HG03439 (cell line): Measurements from ENCODE around the gene RARA.

ENCODE experiments used
- ATAC-seq: cut with Tn5 transposase; IDR thresholded peaks from one replicate; pipeline ENCODE4 v1.9.1; 2021; ENCODE audit warnings: mild to moderate bottlenecking, moderate library complexity; ENCODE audit not compliant: unreplicated experiment

Gene RARA

DNA sequence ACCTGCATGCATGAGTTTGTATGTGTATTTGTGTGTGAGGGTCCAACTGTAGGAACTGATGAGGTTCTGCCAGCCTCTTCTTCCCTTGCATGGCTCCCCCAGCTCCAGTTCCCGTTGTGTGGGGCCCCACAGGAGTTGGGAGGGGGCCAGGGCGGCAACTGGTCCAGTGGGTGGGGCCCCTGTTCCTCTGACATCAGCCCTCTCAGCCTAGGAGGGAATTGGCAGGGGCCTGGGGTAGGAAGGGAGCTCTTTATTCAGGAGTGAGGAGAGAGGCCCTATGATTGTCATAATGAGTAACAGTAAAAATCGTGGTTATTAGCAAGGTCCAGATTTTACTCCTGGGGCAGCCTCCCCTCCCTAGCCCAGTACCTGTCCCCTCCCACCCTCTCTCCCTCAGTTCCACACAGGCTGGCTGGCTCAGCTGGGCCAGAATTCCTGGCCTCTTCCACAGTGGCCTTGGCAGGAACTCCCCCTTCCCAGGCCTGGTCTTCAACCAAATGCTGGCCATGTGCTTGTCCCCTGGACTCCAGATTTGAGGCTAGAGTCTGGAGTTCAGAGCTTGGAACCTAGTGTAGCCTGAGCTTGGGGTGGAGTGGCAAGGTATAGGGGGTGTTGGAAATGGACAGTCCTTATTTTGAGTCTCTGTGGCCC, 18.9 kb downstream of the RARA start:
- ATAC-seq: no peak

DNA sequence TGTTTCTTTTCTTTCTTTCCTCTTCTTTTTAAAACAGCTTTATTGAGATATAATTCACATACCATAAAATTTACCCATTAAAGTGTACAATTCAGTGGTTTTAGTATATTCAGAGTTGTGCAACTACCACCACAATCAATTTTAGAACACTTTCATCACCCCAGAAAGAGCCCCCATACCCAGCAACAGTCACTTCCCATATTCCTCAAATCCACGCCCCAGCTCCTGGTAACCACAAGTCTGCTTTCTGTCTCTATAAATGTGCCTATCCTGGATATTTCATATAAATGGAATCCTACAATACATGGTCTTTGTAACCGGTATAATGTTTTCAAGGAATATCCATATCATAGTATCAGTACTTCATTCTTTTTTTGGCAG, 19.4 kb downstream of the RARA start:
- ATAC-seq: no peak

DNA sequence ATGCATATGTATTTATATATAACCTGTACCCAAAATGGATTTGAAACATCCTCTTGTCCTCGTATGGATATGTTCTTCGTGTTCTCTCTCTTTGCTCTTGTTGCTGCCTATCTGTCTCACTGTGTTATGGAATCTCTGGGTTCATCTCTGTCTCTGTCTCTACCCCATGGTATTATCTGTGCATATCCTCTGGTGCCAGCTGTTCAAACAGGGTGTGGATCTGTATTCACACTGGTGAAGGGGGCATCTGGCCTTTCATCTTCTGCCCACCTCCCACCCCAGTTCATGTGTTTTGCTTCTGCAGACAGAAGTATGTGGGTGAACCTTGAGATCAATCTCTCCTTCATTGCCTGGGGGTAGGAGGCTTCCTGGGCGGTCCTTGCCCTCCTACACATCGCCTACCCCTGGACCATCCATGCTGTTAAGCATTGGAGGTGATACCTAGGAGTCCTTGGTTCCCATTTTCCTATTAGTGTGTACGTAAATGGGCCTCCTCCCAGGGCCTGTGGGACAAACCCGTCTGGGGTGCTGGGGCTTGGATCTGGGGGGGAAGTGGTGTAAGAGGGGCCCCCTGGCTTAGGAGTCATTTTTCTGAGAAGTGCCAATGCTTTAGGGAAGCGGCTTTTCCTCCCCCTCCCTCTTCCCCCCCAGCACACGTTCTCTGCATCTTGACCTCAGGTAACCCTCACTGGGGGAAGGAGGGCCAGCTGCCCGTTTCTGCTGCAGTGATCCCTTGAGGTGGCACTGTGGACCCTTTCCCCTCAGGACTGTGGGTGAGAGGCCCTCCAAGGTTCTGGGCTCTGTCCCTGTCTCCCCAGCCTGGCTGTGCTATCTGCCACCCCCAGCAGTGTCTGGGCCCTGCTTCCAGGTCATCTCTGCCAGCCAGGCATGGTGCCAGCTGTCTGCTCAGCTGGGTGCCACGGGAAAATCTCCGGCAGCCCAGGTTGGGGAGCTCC, 21.1 kb downstream of the RARA start:
- no peak for ATAC-seq

DNA sequence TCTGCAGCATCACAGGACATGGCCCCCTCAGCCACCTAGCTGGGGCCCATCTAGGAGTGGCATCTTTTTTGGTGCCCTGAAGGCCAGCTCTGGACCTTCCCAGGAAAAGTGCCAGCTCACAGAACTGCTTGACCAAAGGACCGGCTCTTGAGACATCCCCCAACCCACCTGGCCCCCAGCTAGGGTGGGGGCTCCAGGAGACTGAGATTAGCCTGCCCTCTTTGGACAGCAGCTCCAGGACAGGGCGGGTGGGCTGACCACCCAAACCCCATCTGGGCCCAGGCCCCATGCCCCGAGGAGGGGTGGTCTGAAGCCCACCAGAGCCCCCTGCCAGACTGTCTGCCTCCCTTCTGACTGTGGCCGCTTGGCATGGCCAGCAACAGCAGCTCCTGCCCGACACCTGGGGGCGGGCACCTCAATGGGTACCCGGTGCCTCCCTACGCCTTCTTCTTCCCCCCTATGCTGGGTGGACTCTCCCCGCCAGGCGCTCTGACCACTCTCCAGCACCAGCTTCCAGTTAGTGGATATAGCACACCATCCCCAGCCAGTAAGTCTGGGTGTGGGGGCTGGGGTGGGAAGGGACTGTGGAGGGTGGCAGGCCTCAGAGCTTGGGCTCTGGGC, 22.0 kb downstream of the RARA start:
- no peak for ATAC-seq

DNA sequence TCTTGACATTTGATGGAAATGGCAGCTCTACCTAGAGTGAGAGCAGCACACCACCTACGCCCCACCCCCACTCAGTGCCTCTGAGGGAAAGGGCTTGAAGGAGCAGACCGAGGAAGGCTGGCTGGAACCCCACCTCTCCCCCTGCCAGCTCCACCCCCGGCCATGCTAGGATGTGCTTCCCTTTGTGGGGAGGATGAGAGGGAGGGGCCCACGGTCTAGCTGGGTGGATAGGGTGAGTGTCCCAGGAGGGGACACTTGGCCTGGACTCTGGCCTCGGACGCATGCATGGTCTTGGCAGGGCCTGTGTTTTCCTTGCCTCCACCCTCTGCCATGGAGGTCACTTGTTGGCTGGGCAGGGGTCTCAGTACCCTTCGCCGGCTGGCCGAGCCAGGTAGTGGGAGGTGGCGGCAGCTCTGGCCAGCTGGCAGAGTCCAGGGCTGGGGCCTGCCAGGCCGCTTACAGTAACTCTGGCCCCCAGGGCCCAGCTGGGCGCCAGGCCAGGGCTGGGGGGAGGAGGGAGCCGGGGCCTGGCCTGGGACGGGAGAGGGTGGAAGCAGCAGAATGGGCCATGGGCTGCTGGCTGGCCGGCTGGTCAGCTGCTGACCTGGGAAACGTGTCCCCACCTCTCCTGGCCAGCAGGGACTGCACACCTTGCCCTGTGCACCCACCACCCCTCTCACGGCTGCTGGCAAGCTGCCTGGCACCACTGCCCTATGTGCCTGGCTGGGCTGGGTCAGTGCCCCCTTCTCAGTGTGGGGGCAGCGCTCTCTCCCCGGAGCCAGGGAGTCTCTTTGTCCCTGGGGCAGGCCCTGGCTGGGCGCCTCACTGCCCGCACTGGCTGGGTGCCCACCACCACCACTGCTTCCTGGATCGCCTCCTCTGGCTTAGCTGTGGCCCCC, 23.0 kb downstream of the RARA start:
- no peak for ATAC-seq

DNA sequence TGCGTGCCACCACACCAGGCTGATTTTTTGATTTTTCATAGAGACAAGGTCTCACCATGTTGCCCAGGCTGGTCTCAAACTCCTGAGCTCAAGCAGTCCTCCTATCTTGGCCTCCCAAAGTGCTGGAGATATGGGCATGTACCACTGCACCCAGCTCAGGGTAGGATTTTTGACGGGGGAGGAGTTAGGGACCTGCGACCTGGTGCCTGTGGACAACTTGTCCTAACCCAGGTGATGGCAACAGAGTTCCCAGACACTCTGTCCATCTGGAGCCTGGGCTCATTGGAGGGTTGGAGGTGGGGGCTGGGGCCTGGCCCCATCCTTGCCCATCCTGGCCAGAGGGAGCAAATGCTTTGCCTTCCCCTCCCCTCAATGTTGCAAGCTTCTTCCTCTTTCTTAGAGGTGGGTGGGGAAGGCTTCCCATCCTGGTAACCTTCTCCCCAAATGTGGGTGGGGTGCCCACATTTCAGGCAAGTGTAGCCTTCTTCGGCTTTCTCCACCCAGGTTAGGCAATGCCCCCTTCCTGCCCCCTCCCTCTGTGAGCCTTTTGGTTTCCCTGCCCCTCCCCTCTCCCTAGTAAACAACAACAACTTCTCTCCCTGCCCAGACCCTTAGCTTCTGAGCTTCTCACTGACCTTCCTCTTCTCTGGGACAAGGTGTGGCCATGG, 24.9 kb downstream of the RARA start:
- no peak for ATAC-seq

DNA sequence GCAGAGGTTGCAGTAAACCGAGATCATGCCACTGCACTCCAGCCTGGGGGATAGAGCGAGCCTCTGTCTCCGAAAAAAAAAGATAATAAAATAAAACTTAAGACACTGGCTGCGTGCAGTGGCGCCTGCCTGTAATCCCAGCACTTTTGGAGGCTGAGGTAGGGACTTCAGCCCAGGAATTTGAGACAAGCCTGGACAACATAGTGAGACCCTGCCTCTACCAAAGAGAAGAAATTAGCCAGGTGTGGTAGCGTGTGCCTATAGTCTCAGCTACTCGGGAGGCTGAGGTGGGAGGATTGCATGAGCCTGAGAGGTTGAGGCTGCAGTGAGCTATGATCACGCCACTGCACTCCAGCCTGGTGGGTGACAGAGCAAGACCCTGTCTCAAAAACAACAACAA, 26.6 kb downstream of the RARA start:
- ATAC-seq: no peak

DNA sequence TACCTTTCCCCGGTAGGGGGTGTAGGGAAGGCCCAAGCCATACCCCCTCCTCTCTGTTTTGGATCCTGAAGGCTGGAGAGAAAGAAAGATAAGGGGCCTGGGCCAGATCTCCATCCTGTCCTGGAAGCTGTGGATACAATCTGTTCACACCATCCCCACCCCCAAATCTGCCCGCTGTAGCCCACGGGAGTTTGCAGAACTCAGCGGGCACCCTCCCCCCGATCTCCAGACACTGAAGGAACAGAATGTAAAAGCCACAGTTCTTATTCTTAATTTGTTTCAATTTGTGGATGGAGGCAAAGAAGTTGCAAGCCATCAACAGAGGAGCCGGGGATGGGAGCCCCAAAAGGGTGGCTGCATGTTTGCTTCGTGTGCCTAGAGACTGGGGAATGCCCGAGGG, 28.4 kb downstream of the RARA start:
- ATAC-seq: no peak

DNA sequence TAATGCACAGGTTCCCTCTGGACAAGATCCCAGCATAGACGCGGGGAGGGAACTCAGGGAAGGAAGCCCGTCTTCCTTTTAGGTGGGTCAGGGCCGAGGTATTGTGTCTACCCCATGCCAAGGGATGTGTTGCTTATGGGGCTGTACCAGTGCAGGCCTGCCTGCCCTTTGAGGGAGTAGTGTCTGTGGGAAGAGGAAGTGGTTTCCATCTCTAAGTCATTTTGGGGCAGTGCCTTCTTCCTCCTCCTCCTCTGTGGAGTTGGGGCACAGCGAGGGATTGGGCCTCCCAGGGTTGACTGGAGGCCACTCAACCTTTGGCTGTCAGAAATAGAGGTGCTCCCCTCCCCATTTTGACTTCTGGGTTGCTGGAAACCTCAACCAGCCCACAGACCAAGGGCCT, 29.1 kb downstream of the RARA start:
- ATAC-seq: no peak

DNA sequence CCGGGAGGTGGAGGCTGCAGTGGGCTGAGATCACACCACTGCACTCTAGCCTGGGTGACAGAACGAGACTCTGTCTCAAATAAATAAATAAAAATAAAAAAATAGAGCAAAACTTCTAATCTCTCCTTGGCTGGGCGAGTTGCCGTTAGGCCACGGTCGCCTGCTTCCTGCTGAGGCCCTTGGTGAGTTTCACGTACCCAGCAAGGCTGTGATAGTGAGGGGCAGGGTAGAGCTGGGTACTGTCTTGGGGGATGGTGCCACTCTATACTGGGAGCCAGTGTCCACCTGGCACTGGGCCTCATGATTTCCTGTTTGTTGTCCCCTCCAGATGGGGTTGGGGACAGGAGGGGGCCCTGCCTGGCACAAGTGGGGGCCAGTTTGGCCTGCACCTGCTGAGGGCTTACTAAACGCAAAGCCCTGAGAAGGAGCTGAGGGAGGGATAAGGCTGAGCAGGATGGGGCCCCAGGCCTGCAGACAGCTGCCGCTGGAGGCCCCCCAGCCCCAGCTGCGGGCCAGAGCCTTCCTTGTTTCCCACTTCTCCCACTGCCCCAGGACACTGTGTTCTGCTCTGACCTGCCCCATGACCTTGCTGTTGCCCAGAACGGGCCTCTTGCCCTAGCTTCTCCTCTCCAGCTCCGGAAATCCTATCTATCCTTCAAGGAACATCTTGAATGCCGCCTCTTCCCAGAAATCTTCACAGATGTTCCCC, 30.1 kb downstream of the RARA start:
- no peak for ATAC-seq

DNA sequence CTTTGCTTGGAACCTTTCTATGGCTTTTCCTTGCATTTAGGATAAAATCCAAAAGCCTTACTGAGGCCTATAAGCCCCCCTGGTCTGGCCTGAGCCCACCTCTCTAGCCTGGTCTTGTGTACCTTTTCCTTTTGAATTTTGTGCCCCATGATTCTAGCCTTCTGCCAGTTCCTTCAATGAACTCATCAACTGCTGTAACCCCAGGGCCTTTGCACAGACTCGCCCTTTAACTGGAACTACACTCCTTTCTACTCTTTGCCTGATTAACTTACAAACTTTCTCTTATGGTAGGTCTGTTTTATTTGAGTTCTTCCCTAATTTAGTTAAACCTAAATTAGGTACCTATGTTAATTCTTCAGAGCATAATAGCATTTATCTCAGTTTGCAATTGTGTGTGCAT, 31.3 kb downstream of the RARA start:
- no peak for ATAC-seq

DNA sequence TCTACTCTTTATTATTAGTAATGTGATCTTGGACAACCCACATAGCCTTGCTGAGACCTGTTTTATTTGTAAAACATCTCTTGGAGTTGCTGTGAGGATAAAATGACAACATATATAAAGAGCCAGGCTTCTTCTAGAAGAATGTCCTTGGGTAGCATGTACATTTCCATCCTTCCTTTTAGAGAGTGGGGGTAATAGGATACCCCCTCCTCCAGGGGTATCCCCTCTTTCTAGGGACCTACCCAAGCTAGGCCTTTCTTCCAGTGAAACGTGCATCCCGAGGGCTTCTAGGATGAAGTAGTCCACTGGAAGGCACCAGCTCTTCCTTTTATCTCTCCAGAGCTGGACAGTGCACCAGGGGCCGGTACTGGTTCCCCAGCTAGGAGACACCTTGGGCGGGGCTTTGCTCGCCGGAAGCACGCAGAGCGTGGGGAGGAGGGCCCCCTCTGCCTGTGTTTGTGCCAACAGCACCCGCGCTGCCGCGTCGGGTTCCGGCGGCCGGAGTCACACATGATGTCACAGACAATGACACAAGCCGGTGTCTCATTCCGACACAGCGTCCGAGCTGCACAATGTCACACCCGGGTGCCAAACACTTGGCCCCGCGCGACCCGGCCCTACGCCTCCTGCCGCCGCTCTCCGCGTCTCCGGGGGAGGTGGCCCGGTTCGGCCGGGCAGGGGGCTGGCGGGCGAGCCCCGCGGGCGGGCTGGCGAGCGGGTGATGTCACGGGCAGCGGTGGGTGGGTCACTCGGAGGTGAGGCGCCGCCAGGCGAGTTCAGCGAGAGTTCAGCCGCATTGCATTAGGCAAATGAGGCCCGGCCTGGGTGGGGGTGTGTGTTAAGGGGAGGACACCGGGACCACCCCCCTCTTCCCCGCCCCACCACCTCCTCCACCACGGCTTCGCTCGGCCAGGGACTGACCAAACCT, 32.2 kb downstream of the RARA start:
- ATAC-seq: peak; percentile 67

DNA sequence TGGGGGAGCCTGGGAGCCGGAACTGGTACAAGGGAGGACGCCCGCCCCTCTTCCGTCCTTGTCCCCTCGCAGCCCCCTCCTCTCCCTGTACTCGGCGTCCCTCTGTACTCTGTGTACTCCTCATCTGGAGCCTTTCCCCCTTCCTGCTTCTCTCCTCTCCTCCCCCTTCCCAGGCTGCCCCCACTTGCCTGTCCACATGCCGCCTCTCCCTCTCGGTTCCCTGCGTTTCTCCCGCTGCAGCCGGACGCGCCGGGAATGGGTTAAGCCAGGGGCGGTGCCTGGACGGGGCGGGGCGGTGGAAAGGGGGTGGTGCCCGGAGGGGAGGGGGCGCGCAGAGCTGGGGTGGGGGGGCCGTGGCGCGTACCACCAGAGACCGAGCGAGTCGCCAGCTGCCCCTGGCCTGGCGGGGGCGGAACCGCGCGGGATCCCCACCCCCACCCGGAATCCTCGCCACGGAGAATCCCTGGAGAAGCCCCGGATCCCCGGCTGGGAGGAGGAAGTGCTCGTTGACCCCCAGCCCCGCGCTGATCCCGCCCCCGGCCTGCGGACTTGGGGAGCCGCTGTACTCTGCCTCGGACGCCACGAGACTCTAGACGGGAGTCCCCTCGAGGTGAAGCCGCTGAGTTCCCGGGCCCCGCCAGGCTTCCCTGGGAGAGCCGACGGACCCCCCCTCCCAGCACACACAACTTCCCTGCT, 33.0 kb downstream of the RARA start:
- no peak for ATAC-seq

DNA sequence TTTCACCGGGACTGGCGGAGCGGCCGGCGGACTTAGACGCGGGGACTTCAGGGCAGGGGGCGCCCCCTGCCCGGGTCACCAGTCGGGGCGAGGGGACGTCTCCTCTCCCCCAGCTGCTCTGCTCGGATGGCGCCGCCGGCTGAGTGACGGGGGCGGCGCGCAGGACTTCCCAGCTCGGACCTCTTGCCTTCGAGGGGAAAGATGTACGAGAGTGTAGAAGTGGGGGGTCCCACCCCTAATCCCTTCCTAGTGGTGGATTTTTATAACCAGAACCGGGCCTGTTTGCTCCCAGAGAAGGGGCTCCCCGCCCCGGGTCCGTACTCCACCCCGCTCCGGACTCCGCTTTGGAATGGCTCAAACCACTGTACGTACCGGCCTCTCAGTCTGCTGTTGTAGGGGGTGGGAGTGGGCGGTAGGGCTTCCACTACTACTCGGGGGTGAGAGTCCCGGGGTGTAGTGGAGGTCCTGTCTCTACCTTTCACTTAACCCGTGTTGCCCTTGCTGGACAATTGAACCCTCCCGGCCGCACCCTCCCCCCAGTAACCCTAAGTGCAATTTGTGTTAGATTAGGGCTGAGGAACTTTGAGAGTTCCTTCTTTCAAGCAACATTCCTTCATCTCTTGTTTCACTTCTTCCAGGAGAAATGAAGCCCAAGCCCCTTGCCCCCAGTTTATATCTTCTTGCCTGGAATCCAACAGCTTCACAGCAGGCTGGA, 33.7 kb downstream of the RARA start:
- no peak for ATAC-seq

DNA sequence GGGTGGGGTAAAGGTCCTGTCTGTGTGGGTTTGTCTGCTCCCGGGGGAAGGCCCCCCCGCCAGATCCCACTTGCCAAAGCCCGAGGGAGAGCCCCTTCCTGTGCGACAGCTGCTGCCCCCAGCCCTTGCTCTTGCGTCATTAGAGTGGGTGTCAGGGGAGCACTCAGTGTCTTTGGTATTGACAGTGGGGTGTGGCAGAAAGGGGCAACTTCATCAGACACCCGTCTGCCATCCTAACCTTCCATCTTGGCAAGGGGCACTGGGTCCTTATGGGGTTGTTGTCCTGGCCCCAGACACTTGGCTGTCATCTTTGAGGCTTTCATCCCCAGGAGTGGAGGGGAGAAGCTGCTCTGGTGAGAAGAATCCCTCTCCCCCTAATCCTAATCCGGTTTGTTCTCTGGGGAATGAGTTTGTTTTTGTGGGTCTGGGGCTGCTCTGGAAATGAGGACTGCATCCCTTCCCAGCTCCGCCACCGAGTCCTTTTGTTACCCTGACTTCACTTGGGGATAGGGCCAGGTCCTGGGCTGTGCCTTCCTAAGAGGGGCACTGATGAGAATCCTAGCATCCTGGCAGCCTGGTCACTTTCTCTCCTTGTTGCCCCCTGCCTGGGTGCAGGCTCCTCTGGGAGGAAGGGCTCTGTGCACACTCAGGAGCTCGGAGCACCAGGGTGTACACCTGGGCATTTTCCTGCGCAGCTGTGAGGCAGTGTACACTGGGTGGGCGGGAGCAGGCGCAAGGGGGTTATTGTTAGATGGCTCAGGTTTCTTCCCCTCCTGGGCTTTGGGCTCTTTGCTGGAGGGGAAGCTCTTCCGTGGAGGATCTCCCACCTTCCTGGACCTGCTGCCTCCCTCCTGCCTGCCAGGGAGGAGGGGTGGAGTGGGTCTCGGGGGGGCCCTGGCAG, 34.5 kb downstream of the RARA start:
- no peak for ATAC-seq

DNA sequence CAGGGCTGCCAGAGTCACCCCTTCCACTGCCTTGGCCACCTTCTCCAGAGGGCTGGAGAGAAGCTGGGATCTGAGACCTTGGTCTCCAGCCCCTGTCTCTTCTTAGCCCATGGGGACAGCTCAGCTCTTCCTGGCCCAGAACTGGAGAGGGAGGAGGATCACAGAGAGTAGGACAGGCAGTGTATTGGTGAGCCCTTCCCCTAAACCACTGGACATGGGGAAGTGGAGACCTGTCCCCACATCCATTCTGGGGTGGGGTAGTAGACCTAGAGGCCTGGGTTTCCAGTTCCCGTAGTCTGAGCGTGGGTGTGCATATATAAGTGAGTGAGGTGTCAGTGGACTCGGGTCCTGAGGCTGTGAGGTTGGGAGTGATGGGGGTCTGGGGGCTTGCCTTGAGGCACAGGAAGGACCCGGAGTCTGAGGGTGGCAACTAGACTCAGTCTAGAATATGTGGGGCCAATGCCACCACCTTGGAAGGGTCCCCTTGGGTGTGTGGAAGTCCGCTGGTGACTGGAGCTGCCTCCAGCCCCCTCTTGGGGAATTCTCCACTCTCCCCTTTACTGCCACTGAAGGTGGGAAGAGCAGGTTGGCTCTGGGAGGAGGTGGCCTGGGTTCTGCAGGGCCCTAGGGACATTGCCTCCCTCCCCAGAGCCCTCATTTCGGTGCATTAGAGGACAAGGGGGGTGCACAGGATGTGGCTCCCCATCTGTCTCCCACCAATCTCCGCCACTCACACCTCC, 35.6 kb downstream of the RARA start:
- ATAC-seq: no peak
